GM19025 (cell line): ENCODE measurements around the gene GRAMD1B.

Experiments used
- ATAC-seq: cut with Tn5 transposase; IDR thresholded peaks from one replicate; pipeline ENCODE4 v1.9.1; 2021; ENCODE audit warnings: mild to moderate bottlenecking, low read depth, moderate library complexity; ENCODE audit not compliant: unreplicated experiment

Gene GRAMD1B

GRCh38 chr11:123472236-123472935 is 42.3 kb downstream of the GRAMD1B start:
- no peak for ATAC-seq

GRCh38 chr11:123473941-123474677 is 44.0 kb downstream of the GRAMD1B start:
- ATAC-seq: no peak

- no peak for ATAC-seq
These were observed 44.9 kb downstream of the GRAMD1B start for GRCh38 chr11:123474994-123475393.

- ATAC-seq: no peak
These were observed 45.4 kb downstream of the GRAMD1B start for GRCh38 chr11:123475469-123475868.

- ATAC-seq: no peak
These were observed 47.3 kb downstream of the GRAMD1B start for GRCh38 chr11:123477205-123477907.

GRCh38 chr11:123478352-123478987 is 48.4 kb downstream of the GRAMD1B start:
- no peak for ATAC-seq

- ATAC-seq: peak; percentile 72
These were observed 49.2 kb downstream of the GRAMD1B start for GRCh38 chr11:123479048-123479837.

- ATAC-seq: no peak
These were observed 50.3 kb downstream of the GRAMD1B start for GRCh38 chr11:123480290-123480815.

- no peak for ATAC-seq
These were observed 50.8 kb downstream of the GRAMD1B start for GRCh38 chr11:123480882-123481281.

GRCh38 chr11:123481640-123482039 is 51.6 kb downstream of the GRAMD1B start:
- ATAC-seq: no peak

GRCh38 chr11:123482218-123482617 is 52.1 kb downstream of the GRAMD1B start:
- ATAC-seq: no peak

GRCh38 chr11:123483058-123483457 is 53.0 kb downstream of the GRAMD1B start:
- no peak for ATAC-seq

GRCh38 chr11:123483466-123483865 is 53.4 kb downstream of the GRAMD1B start:
- ATAC-seq: no peak

GRCh38 chr11:123484448-123484847 is 54.4 kb downstream of the GRAMD1B start:
- no peak for ATAC-seq

GRCh38 chr11:123487157-123487744 is 57.2 kb downstream of the GRAMD1B start:
- no peak for ATAC-seq

- ATAC-seq: no peak
These were observed 60.5 kb downstream of the GRAMD1B start for GRCh38 chr11:123490527-123490926.

- ATAC-seq: no peak
These were observed 61.2 kb downstream of the GRAMD1B start for GRCh38 chr11:123491241-123491640.

- ATAC-seq: no peak
These were observed 63.4 kb downstream of the GRAMD1B start for GRCh38 chr11:123493349-123494063.
